Naive thymus-derived CD4-positive, alpha-beta T cell (primary cell): ENCODE measurements around the gene SRCAP. TPM values are rescaled to one million over a fixed set of nuclear protein-coding genes. Genes with fewer than 3 reads are reported as not detected.

Source experiments
- ATAC-seq: fragments of 150-1000 bp; cut with Tn5 transposase; 2 replicates; pipeline ENCODE4 v1.10.0; 2021; ENCODE audit warnings: mild to moderate bottlenecking, moderate library complexity
- CTCF ChIA-PET: fragments of 350-600 bp; sonication (Branson Sonifier 250); formaldehyde crosslinking; loops from one replicate; lab custom pipeline; 2021; ENCODE audit warnings: antibody characterized with exemption; lab: Charles Lee
- POLR2A ChIA-PET: fragments of 350-600 bp; sonication (Branson Sonifier 250); formaldehyde crosslinking; loops from one replicate; lab custom pipeline; 2021; ENCODE audit warnings: antibody characterized with exemption, inconsistent platforms; lab: Charles Lee
- DNase-seq, 9 donors: peaks; one replicate each; pipeline versions ENCODE4 v3.0.0 to v3.0.0-alpha.2; 2020 to 2022; ENCODE audit warnings: mixed read lengths in 1 of 9
- H3K27ac ChIP-seq: one replicate; pipeline ENCODE4 v1.7.0; 2013; ENCODE audit warnings: mild to moderate bottlenecking, low read depth, low read length, moderate library complexity
- H3K27me3 ChIP-seq, 2 donors: one replicate each; pipeline ENCODE4 v1.7.0; 2013; ENCODE audit warnings: low read length in 2 of 2, mild to moderate bottlenecking in 2 of 2, moderate library complexity in 2 of 2; ENCODE audit not compliant: control insufficient read depth in 2 of 2, insufficient read depth in 2 of 2
- H3K36me3 ChIP-seq, 3 experiments: 1 replicate in 2 of 3; 2 replicates in 1 of 3; pipeline ENCODE4 v1.7.0; 2013; ENCODE audit warnings: low read length in 3 of 3, mild to moderate bottlenecking in 3 of 3, moderate library complexity in 1 of 3; ENCODE audit not compliant: insufficient read depth in 3 of 3, control insufficient read depth in 2 of 3
- H3K4me1 ChIP-seq, 2 donors: one replicate each; pipeline ENCODE4 v1.7.0; 2013; ENCODE audit warnings: low read length in 2 of 2, mild to moderate bottlenecking in 2 of 2, moderate library complexity in 1 of 2; ENCODE audit not compliant: control insufficient read depth in 2 of 2, insufficient read depth in 2 of 2
- H3K4me3 ChIP-seq: 2 replicates; pipeline ENCODE4 v1.7.0; 2013; ENCODE audit warnings: mild to moderate bottlenecking, low read length
- H3K9me3 ChIP-seq, 3 experiments: 1 replicate in 2 of 3; 2 replicates in 1 of 3; pipeline ENCODE4 v1.7.0; 2013; ENCODE audit warnings: low read length in 3 of 3; ENCODE audit not compliant: control insufficient read depth in 2 of 3
- H3K27ac Mint-ChIP-seq, 9 donors: one replicate each; pipeline ENCODE4 v1.8.0; 2020 to 2022; ENCODE audit warnings: mixed read lengths in 9 of 9, mild to moderate bottlenecking in 8 of 9, moderate library complexity in 5 of 9, inconsistent platforms in 2 of 9
- H3K27me3 Mint-ChIP-seq, 5 donors: one replicate each; pipeline ENCODE4 v1.8.0; 2021 to 2022; ENCODE audit warnings: mixed read lengths in 5 of 5, mild to moderate bottlenecking in 1 of 5
- H3K36me3 Mint-ChIP-seq, 5 donors: one replicate each; pipeline ENCODE4 v1.8.0; 2020 to 2022; ENCODE audit warnings: mixed read lengths in 5 of 5, mild to moderate bottlenecking in 3 of 5, inconsistent platforms in 1 of 5
- H3K4me1 Mint-ChIP-seq, 7 donors: one replicate each; pipeline ENCODE4 v1.8.0; 2020 to 2022; ENCODE audit warnings: mixed read lengths in 7 of 7, mild to moderate bottlenecking in 3 of 7, inconsistent platforms in 1 of 7
- H3K4me3 Mint-ChIP-seq, 10 donors: one replicate each; pipeline ENCODE4 v1.8.0; 2020 to 2022; ENCODE audit warnings: mild to moderate bottlenecking in 10 of 10, mixed read lengths in 10 of 10, moderate library complexity in 6 of 10, inconsistent platforms in 2 of 10
- H3K9me3 Mint-ChIP-seq, 11 donors: one replicate each; pipeline ENCODE4 v1.8.0; 2020 to 2022; ENCODE audit warnings: mixed read lengths in 11 of 11, mild to moderate bottlenecking in 4 of 11, inconsistent platforms in 1 of 11, moderate library complexity in 1 of 11
- intact Hi-C, 2 donors: fragments of 100-400 bp; cut with micrococcal nuclease; formaldehyde crosslinking; loops; one replicate each; pipeline ENCODE4 v1.15.1; 2023
- polyA plus RNA-seq, 2 donors: library from polyadenylated mRNA; unstranded; fragments of 300-500 nt; fragmentation: Illumina TruSeq; gene quantifications; one replicate each; pipeline ENCODE4 v1.2.3, GENCODE V29; 2021
- total RNA-seq, 6 experiments: library from RNA in 5 of 6; stranded (reverse) in 5 of 6; gene quantifications; 1 replicate in 5 of 6; 2 replicates in 1 of 6; pipeline ENCODE4 v1.2.3 and lab custom pipeline; 2021 to 2026

The SRCAP gene
- total and polyA plus RNA-seq, 7 experiments from 2014 or later, result 11.8 to 111 (median 86.7) TPM

GRCh38 chr16:30779596-30779995 is 80.6 kb downstream of the SRCAP start:
- Mint-ChIP-seq H3K4me3 (no peak overlapping the region), H3K27me3 (peaks cover 0 to 5% (median 0%) of the 10 kb centered on the region in 5 donors), H3K27ac (no peak overlapping the region), H3K4me1 (peaks cover 7 to 26% (median 13%) of the 10 kb centered on the region in 7 donors), H3K36me3 (peaks cover 0 to 11% (median 5%) of the 10 kb centered on the region in 5 donors), H3K9me3 (no peaks in the 10 kb centered on the region)
- no peaks in the 10 kb centered on the region for H3K9me3 ChIP-seq
- CTCF ChIA-PET, result no interaction called here
- no peak overlapping the region for H3K4me3 ChIP-seq
- H3K27me3 ChIP-seq, result no peaks in the 10 kb centered on the region
- ATAC-seq, result no peak
- H3K4me1 ChIP-seq, result peaks cover 0 to 4% of the 10 kb centered on the region in 2 donors
- POLR2A ChIA-PET, result no interaction called here
- DNase-seq, result no peak
- H3K36me3 ChIP-seq, result peaks cover 0 to 23% (median 0%) of the 10 kb centered on the region in 3 experiments
- intact Hi-C loops, result no loop called here
- no peak overlapping the region for H3K27ac ChIP-seq

GRCh38 chr16:30780021-30780420 is 81.0 kb downstream of the SRCAP start:
- ChIA-PET POLR2A (no interaction called here), CTCF (no interaction called here)
- Histone ChIP-seq H3K36me3 (peaks cover 0 to 23% (median 0%) of the 10 kb centered on the region in 3 experiments), H3K9me3 (no peaks in the 10 kb centered on the region), H3K27ac (no peak overlapping the region), H3K27me3 (no peaks in the 10 kb centered on the region), H3K4me1 (peaks cover 0 to 4% of the 10 kb centered on the region in 2 donors), H3K4me3 (no peak overlapping the region)
- Mint-ChIP-seq H3K36me3 (peaks cover 0 to 11% (median 5%) of the 10 kb centered on the region in 5 donors), H3K4me3 (no peak overlapping the region), H3K9me3 (no peaks in the 10 kb centered on the region), H3K27me3 (peaks cover 0 to 6% (median 0%) of the 10 kb centered on the region in 5 donors), H3K4me1 (peaks cover 9 to 25% (median 11%) of the 10 kb centered on the region in 7 donors), H3K27ac (no peak overlapping the region)
- intact Hi-C loops, result no loop called here
- ATAC-seq (no peak), DNase-seq (no peak)

- H3K27ac Mint-ChIP-seq, result peak overlapping the region in 1 of 9 donors; percentile 7
- Histone ChIP-seq H3K9me3 (no peaks in the 10 kb centered on the region), H3K27ac (no peak overlapping the region), H3K4me3 (no peak overlapping the region), H3K4me1 (peaks cover 0 to 4% of the 10 kb centered on the region in 2 donors), H3K36me3 (peaks cover 0 to 23% (median 0%) of the 10 kb centered on the region in 3 experiments), H3K27me3 (no peaks in the 10 kb centered on the region)
- no peak overlapping the region for H3K4me3 Mint-ChIP-seq
- H3K9me3 Mint-ChIP-seq, result no peaks in the 10 kb centered on the region
- peaks cover 0 to 11% (median 0%) of the 10 kb centered on the region in 5 donors for H3K27me3 Mint-ChIP-seq
- no peak for DNase-seq
- ATAC-seq, result no peak
- ChIA-PET POLR2A (no interaction called here), CTCF (no interaction called here)
- peaks cover 0 to 11% (median 4%) of the 10 kb centered on the region in 5 donors for H3K36me3 Mint-ChIP-seq
- intact Hi-C loops, result no loop called here
- H3K4me1 Mint-ChIP-seq, result peaks cover 7 to 25% (median 15%) of the 10 kb centered on the region in 7 donors
Measured at GRCh38 chr16:30780549-30780948, 81.6 kb downstream of the SRCAP start.

GRCh38 chr16:30782486-30783279 is 83.7 kb downstream of the SRCAP start:
- no peak overlapping the region for H3K27ac ChIP-seq
- no peaks in the 10 kb centered on the region for H3K9me3 Mint-ChIP-seq
- no peak for ATAC-seq
- H3K9me3 ChIP-seq, result no peaks in the 10 kb centered on the region
- peaks cover 0 to 28% (median 0%) of the 10 kb centered on the region in 3 experiments for H3K36me3 ChIP-seq
- peaks cover 4 to 6% of the 10 kb centered on the region in 2 donors for H3K4me1 ChIP-seq
- DNase-seq, result no peak
- H3K27ac Mint-ChIP-seq, result no peak overlapping the region
- H3K27me3 Mint-ChIP-seq, result peaks cover 0 to 27% (median 0%) of the 10 kb centered on the region in 5 donors
- intact Hi-C loops, result no loop called here
- H3K27me3 ChIP-seq, result peaks cover 0 to 4% of the 10 kb centered on the region in 2 donors
- ChIA-PET POLR2A (interaction anchor here (1.3 kb wide), 1 partner anchor 23 kb away, joined by 3 read pairs; no protein-coding TSS in a partner anchor), CTCF (interaction anchor here (1.0 kb wide), 1 partner anchor 12 kb away, joined by 3 read pairs; no protein-coding TSS in a partner anchor)
- H3K4me3 Mint-ChIP-seq, result no peak overlapping the region
- no peak overlapping the region for H3K4me3 ChIP-seq
- H3K36me3 Mint-ChIP-seq, result peaks cover 0 to 11% (median 4%) of the 10 kb centered on the region in 5 donors
- H3K4me1 Mint-ChIP-seq, result peaks cover 0 to 21% (median 19%) of the 10 kb centered on the region in 7 donors

- no peak overlapping the region for H3K27ac Mint-ChIP-seq
- H3K4me3 Mint-ChIP-seq, result no peak overlapping the region
- POLR2A ChIA-PET, result interaction anchor here (1.1 to 1.3 kb wide), 2 partner anchors 8 to 22 kb away, joined by 3 to 4 read pairs; no protein-coding TSS in a partner anchor
- peaks cover 0 to 2% (median 0%) of the 10 kb centered on the region in 11 donors for H3K9me3 Mint-ChIP-seq
- H3K27me3 Mint-ChIP-seq, result peaks cover 0 to 35% (median 0%) of the 10 kb centered on the region in 5 donors
- Histone ChIP-seq H3K9me3 (no peaks in the 10 kb centered on the region), H3K27ac (no peak overlapping the region), H3K27me3 (peaks cover 0 to 7% of the 10 kb centered on the region in 2 donors), H3K4me1 (peaks cover 7% of the 10 kb centered on the region in 2 donors), H3K36me3 (peaks cover 0 to 28% (median 0%) of the 10 kb centered on the region in 3 experiments), H3K4me3 (no peak overlapping the region)
- intact Hi-C loops, result no loop called here
- CTCF ChIA-PET, result interaction anchor here (1.0 kb wide), 1 partner anchor 13 kb away, joined by 3 read pairs; no protein-coding TSS in a partner anchor
- peaks cover 0 to 11% (median 4%) of the 10 kb centered on the region in 5 donors for H3K36me3 Mint-ChIP-seq
- H3K4me1 Mint-ChIP-seq, result peaks cover 0 to 25% (median 22%) of the 10 kb centered on the region in 7 donors
- ATAC-seq, result no peak
- no peak for DNase-seq
Measured at GRCh38 chr16:30783280-30784109, 84.5 kb downstream of the SRCAP start.

- Mint-ChIP-seq H3K9me3 (peaks cover 0 to 2% (median 0%) of the 10 kb centered on the region in 11 donors), H3K4me3 (no peak overlapping the region), H3K27me3 (peaks cover 0 to 42% (median 0%) of the 10 kb centered on the region in 5 donors), H3K4me1 (peaks cover 0 to 25% (median 22%) of the 10 kb centered on the region in 7 donors), H3K36me3 (peaks cover 0 to 11% (median 4%) of the 10 kb centered on the region in 5 donors), H3K27ac (no peak overlapping the region)
- ATAC-seq (no peak), DNase-seq (no peak)
- intact Hi-C loops, result no loop called here
- CTCF ChIA-PET, result no interaction called here
- H3K27me3 ChIP-seq, result peaks cover 0 to 7% of the 10 kb centered on the region in 2 donors
- no peak overlapping the region for H3K27ac ChIP-seq
- POLR2A ChIA-PET, result interaction anchor here (1.1 kb wide), 1 partner anchor 9 kb away, joined by 4 read pairs; no protein-coding TSS in a partner anchor
- H3K4me3 ChIP-seq, result no peak overlapping the region
- H3K36me3 ChIP-seq, result peaks cover 0 to 28% (median 0%) of the 10 kb centered on the region in 3 experiments
- peaks cover 7% of the 10 kb centered on the region in 2 donors for H3K4me1 ChIP-seq
- no peaks in the 10 kb centered on the region for H3K9me3 ChIP-seq
Measured at GRCh38 chr16:30784215-30784614, 85.2 kb downstream of the SRCAP start.
